GM12878 (cell line): Measurements from ENCODE around the gene DERA. TPM values are rescaled to one million over a fixed set of nuclear protein-coding genes. Genes with fewer than 3 reads are reported as not detected.

Experiments
- ATAC-seq: fragments of 200-7000 bp; cut with Tn5 transposase; 3 replicates; pipeline ENCODE4 v1.9.1; 2020; ENCODE audit warnings: mild to moderate bottlenecking, moderate library complexity
- BruUV-seq: library from RNA; stranded (reverse); fragments of 400-500 nt; replicated peaks from 2 replicates; lab custom pipeline; 2021; lab: Mats Ljungman, UMichigan
- CTCF ChIA-PET: fragments of 300-600 bp; sonication (Branson Sonifier 250); formaldehyde crosslinking; extraction: SDS; loops from one replicate; lab custom pipeline; 2021; ENCODE audit warnings: inconsistent platforms; lab: Yijun Ruan, JAX
- POLR2A ChIA-PET: fragments of 350-600 bp; formaldehyde crosslinking; extraction: SDS; loops from one replicate; lab custom pipeline; 2021; ENCODE audit warnings: inconsistent platforms; lab: Charles Lee
- RAD21 ChIA-PET: fragments of 300-600 bp; sonication (Branson Sonifier 250); formaldehyde crosslinking; loops from one replicate; lab custom pipeline; 2023; ENCODE audit warnings: antibody characterized with exemption; ENCODE audit not compliant: unreplicated experiment; lab: Charles Lee
- SMC1A ChIA-PET: fragments of 300-600 bp; sonication (Branson Sonifier 250); formaldehyde crosslinking; loops from one replicate; lab custom pipeline; 2023; ENCODE audit not compliant: unreplicated experiment, uncharacterized antibody; lab: Charles Lee
- DNase-seq: peaks from one replicate; pipeline ENCODE4 v3.0.0-alpha.2; 2011; ENCODE audit warnings: low read depth, low spot score
- FAIRE-seq: peaks from 3 replicates; lab custom pipeline; 2011; peaks lifted over from hg19 to GRCh38; lab: Jason Lieb, UNC
- H2AFZ ChIP-seq: 2 replicates; pipeline ENCODE4 v1.6.0; 2011; ENCODE audit warnings: low read depth, low read length, control low read depth; ENCODE audit not compliant: control insufficient read depth
- H3K27ac ChIP-seq: 2 replicates; pipeline ENCODE4 v1.5.1; 2011; ENCODE audit warnings: control low read depth; ENCODE audit not compliant: control insufficient read depth, insufficient read depth
- H3K27me3 ChIP-seq, 2 experiments: replicated peaks in 1 of 2; 2 replicates each; pipeline versions ENCODE4 v1.6.0 to v1.6.1; 2011; ENCODE audit warnings: low read length in 1 of 2; ENCODE audit not compliant: control insufficient read depth in 2 of 2, insufficient read depth in 2 of 2
- H3K36me3 ChIP-seq, 2 experiments: 2 replicates each; pipeline ENCODE4 v1.5.1; 2011; ENCODE audit warnings: low read length in 1 of 2; ENCODE audit not compliant: control insufficient read depth in 2 of 2, insufficient read depth in 2 of 2
- H3K4me1 ChIP-seq: 2 replicates; pipeline ENCODE4 v1.6.1; 2011; ENCODE audit warnings: mild to moderate bottlenecking, low read length, moderate library complexity, mixed read lengths; ENCODE audit not compliant: control insufficient read depth, insufficient read depth
- H3K4me2 ChIP-seq: 2 replicates; pipeline ENCODE4 v1.6.0; 2011; ENCODE audit warnings: control low read depth; ENCODE audit not compliant: control insufficient read depth, insufficient read depth
- H3K4me3 ChIP-seq: fragments of 200-600 bp; sonication (generic); 2 replicates; pipeline ENCODE4 v1.5.1; 2016
- H3K79me2 ChIP-seq: 2 replicates; pipeline ENCODE4 v1.6.0; 2011; ENCODE audit warnings: low read length; ENCODE audit not compliant: control insufficient read depth, insufficient read depth
- H3K9ac ChIP-seq: 2 replicates; pipeline ENCODE4 v1.8.0; 2011; ENCODE audit warnings: low read length, control low read depth, mixed read lengths; ENCODE audit not compliant: control insufficient read depth, insufficient read depth
- H3K9me3 ChIP-seq: replicated peaks from 3 replicates; pipeline ENCODE4 v1.5.1; 2011; ENCODE audit warnings: mild to moderate bottlenecking, low read length; ENCODE audit not compliant: control insufficient read depth, insufficient read depth
- H4K20me1 ChIP-seq: 2 replicates; pipeline ENCODE4 v1.6.0; 2011; ENCODE audit not compliant: control insufficient read depth, insufficient read depth
- BACH1 ChIP-seq: fragments of 450-650 bp; IDR thresholded peaks from 2 replicates; pipeline ENCODE4 v1.6.1; 2017; ENCODE audit warnings: mild to moderate bottlenecking, borderline replicate concordance
- BRCA1 ChIP-seq: IDR thresholded peaks from 2 replicates; pipeline ENCODE4 v1.6.1; 2011; ENCODE audit warnings: low read depth, low read length, improper control_type of control experiment
- CBX5 ChIP-seq: sonication (generic); IDR thresholded peaks from 2 replicates; pipeline ENCODE4 v1.6.1; 2016; ENCODE audit warnings: low read depth, moderate library complexity, mild to moderate bottlenecking, inconsistent platforms
- DPF2 ChIP-seq: fragments of 450-650 bp; IDR thresholded peaks from 2 replicates; pipeline ENCODE4 v1.6.1; 2017; ENCODE audit warnings: mild to moderate bottlenecking
- EZH2 ChIP-seq: IDR thresholded peaks from 2 replicates; pipeline ENCODE4 v1.6.1; 2012; ENCODE audit warnings: low read depth, mild to moderate bottlenecking, control low read depth, inconsistent platforms, low read length, borderline replicate concordance; ENCODE audit not compliant: control insufficient read depth
- FOS ChIP-seq: IDR thresholded peaks from 3 replicates; pipeline ENCODE4 v1.6.1; 2011; ENCODE audit warnings: borderline replicate concordance; ENCODE audit not compliant: insufficient read length; ENCODE audit errors: extremely low read depth
- JUND ChIP-seq: IDR thresholded peaks from 2 replicates; pipeline ENCODE4 v1.6.1; 2012; ENCODE audit warnings: low read depth, mild to moderate bottlenecking, low read length, improper control_type of control experiment, moderate library complexity
- MEF2B ChIP-seq: fragments of 450-650 bp; IDR thresholded peaks from 2 replicates; pipeline ENCODE4 v1.6.1; 2018; ENCODE audit warnings: mild to moderate bottlenecking, moderate library complexity; ENCODE audit not compliant: partially characterized antibody, poor library complexity, severe bottlenecking
- NFYA ChIP-seq: IDR thresholded peaks from 2 replicates; pipeline ENCODE4 v1.6.1; 2011; ENCODE audit warnings: low read depth, mild to moderate bottlenecking, low read length, improper control_type of control experiment, borderline replicate concordance
- STAT3 ChIP-seq: IDR thresholded peaks from 2 replicates; pipeline ENCODE4 v1.6.1; 2011; ENCODE audit warnings: low read depth, low read length, improper control_type of control experiment
- YBX1 ChIP-seq: fragments of 450-650 bp; IDR thresholded peaks from 2 replicates; pipeline ENCODE4 v1.6.1; 2016; ENCODE audit warnings: antibody characterized with exemption
- ZNF217 ChIP-seq: fragments of 450-650 bp; IDR thresholded peaks from 2 replicates; pipeline ENCODE4 v1.6.1; 2017; ENCODE audit warnings: antibody characterized with exemption, mild to moderate bottlenecking
- ZNF274 ChIP-seq: IDR thresholded peaks from one replicate; pipeline ENCODE4 v1.8.0; 2011; ENCODE audit not compliant: insufficient read length, insufficient read depth
- WGBS: methylation state at CpG from one replicate; pipeline ENCODE4 v1.1.6; 2016; ENCODE audit warnings: low lambda C conversion rate; ENCODE audit not compliant: insufficient replicate concordance, insufficient coverage; ENCODE audit errors: missing lambda C conversion rate; 5-methylcytosine and 5-hydroxymethylcytosine counted together
- in situ Hi-C: fragments of 300-500 bp; cut with MboI; formaldehyde crosslinking; loops from 9 replicates; pipeline ENCODE4 v1.14.3; 2018; ENCODE audit warnings: mixed read lengths
- intact Hi-C: fragments of 100-400 bp; cut with micrococcal nuclease; formaldehyde crosslinking; loops from one replicate; pipeline ENCODE4 v1.14.2; 2022; ENCODE audit not compliant: unreplicated experiment
- polyA plus RNA-seq, 11 experiments: library from polyadenylated mRNA; depleted of rRNA in 4 of 11; unstranded in 6 of 11; stranded (reverse) in 5 of 11; fragments of >200 nt; fragmentation: Nextera tagmentation in 4 of 11; fragmentation: Illumina TruSeq in 1 of 11; extraction: Ambion mirVana in 4 of 11; extraction: Trizol in 1 of 11; gene quantifications; 1 replicate in 1 of 11; 2 replicates in 10 of 11; pipeline versions ENCODE4 v1.2.1 to v1.2.3, GENCODE V29; 2011 to 2016; ENCODE audit warnings: inconsistent platforms in 2 of 11, missing spikeins in 2 of 11, low read depth in 1 of 11
- total RNA-seq, 4 experiments: library from RNA; depleted of rRNA in 3 of 4; stranded (reverse); fragments of >200 nt in 3 of 4; fragmentation: Illumina TruSeq in 1 of 4; extraction: Trizol in 1 of 4; gene quantifications; 2 replicates each; pipeline versions ENCODE4 v1.2.1 to v1.2.3, GENCODE V29; 2013 to 2021
- TF ChIP-seq, protein P1 (sequence below): fragments of 450-650 bp; IDR thresholded peaks from 2 replicates; pipeline ENCODE4 v1.6.1; 2016; ENCODE audit warnings: mild to moderate bottlenecking, moderate library complexity, borderline replicate concordance

Gene DERA
- total and polyA plus RNA-seq, 10 of the 15 experiments (the other 5 are each of a cell fraction or from before 2014, with no cell fraction given), result 34.9 to 97.1 (median 40.8) TPM

DNA sequence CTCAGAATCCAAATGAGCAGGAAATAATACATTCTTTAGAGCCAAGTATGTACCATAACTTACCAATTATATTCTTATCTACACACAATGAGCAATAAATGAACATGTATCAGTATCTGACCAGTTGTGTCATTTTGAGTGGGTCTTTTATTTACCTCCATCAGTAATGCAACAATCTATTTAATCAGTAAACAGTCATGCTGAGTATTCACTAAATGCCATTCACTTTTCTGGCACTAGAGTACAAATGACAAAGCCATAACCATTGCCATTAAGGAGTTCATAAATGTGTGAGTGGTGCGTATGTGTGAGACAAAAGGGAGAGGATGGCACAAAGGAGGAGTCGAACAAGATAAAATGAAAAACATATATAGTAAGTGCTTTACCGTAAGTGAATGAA lies 30.4 kb upstream of the DERA start:
- Histone ChIP-seq H3K4me1 (peaks cover 4% of the 10 kb centered on the region; the same call in 1 of the 2 replicates), H3K4me3 (no peak overlapping the region), H3K27ac (no peak overlapping the region), H3K9me3 (no peaks in the 10 kb centered on the region), H3K9ac (no peak overlapping the region), H4K20me1 (no peaks in the 10 kb centered on the region), H3K36me3 (no peaks in the 10 kb centered on the region; a peak in 1 of 4 replicates), H2AFZ (no peak overlapping the region), H3K79me2 (peaks cover 35% of the 10 kb centered on the region), H3K4me2 (no peak overlapping the region; the same call in 1 of the 2 replicates), H3K27me3 (no peaks in the 10 kb centered on the region)
- ATAC-seq (no peak), DNase-seq (no peak), FAIRE-seq (no peak)
- TF ChIP-seq JUND (no peak), YBX1 (no peak), CBX5 (no peak), STAT3 (no peak), NFYA (no peak), MEF2B (no peak), ZNF274 (no peak), FOS (no peak), DPF2 (no peak), EZH2 (no peak), BACH1 (no peak), ZNF217 (no peak), BRCA1 (no peak)
- TF ChIP-seq, protein P1, sequence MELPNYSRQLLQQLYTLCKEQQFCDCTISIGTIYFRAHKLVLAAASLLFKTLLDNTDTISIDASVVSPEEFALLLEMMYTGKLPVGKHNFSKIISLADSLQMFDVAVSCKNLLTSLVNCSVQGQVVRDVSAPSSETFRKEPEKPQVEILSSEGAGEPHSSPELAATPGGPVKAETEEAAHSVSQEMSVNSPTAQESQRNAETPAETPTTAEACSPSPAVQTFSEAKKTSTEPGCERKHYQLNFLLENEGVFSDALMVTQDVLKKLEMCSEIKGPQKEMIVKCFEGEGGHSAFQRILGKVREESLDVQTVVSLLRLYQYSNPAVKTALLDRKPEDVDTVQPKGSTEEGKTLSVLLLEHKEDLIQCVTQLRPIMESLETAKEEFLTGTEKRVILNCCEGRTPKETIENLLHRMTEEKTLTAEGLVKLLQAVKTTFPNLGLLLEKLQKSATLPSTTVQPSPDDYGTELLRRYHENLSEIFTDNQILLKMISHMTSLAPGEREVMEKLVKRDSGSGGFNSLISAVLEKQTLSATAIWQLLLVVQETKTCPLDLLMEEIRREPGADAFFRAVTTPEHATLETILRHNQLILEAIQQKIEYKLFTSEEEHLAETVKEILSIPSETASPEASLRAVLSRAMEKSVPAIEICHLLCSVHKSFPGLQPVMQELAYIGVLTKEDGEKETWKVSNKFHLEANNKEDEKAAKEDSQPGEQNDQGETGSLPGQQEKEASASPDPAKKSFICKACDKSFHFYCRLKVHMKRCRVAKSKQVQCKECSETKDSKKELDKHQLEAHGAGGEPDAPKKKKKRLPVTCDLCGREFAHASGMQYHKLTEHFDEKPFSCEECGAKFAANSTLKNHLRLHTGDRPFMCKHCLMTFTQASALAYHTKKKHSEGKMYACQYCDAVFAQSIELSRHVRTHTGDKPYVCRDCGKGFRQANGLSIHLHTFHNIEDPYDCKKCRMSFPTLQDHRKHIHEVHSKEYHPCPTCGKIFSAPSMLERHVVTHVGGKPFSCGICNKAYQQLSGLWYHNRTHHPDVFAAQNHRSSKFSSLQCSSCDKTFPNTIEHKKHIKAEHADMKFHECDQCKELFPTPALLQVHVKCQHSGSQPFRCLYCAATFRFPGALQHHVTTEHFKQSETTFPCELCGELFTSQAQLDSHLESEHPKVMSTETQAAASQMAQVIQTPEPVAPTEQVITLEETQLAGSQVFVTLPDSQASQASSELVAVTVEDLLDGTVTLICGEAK, result no peak
- ChIA-PET SMC1A (interaction anchor here (0.6 to 1.5 kb wide), 2 partner anchors 175 to 348 kb away, joined by 3 read pairs; no protein-coding TSS in a partner anchor), RAD21 (no interaction called here), CTCF (no interaction called here), POLR2A (no interaction called here)
- 99% methylated on average over 3 of the region's 3 CpGs for WGBS
- in situ Hi-C loops, result loop anchor here (25.0 kb wide), 1 partner anchor 1093 kb away; no protein-coding TSS in a partner anchor
- intact Hi-C loops, result loop anchor here (5.0 kb wide), 1 partner anchor 1108 kb away; a partner anchor contains a TSS
- BruUV-seq, result no TSS peak
